PC-3 (cell line): ENCODE results near the gene MAIP1. TPM values are rescaled to one million over a fixed set of nuclear protein-coding genes. Genes with fewer than 3 reads are reported as not detected.

Experiments
- ATAC-seq: fragments of 200-7000 bp; cut with Tn5 transposase; 2 replicates; pipeline ENCODE4 v1.9.1; 2020; ENCODE audit warnings: mild to moderate bottlenecking, moderate library complexity
- BruUV-seq: library from RNA; stranded (reverse); fragments of 400-500 nt; replicated peaks from 2 replicates; lab custom pipeline; 2021; lab: Mats Ljungman, UMichigan
- CTCF ChIA-PET: fragments of 300-600 bp; sonication (Branson Sonifier 250); formaldehyde crosslinking; loops from one replicate; lab custom pipeline; 2022; ENCODE audit warnings: antibody characterized with exemption; lab: Charles Lee
- POLR2A ChIA-PET: fragments of 300-600 bp; sonication (Branson Sonifier 250); formaldehyde crosslinking; loops from one replicate; lab custom pipeline; 2022; ENCODE audit warnings: antibody characterized with exemption; ENCODE audit not compliant: unreplicated experiment; lab: Charles Lee
- DNase-seq: peaks from one replicate; pipeline ENCODE4 v3.0.0-alpha.2; 2015
- H2AFZ ChIP-seq: fragments of 300-600 bp; sonication (generic); 2 replicates; pipeline ENCODE4 v1.6.0; 2016; ENCODE audit warnings: antibody characterized with exemption, low read length
- H3F3A ChIP-seq: fragments of 300-600 bp; sonication (generic); one replicate; pipeline ENCODE4 v1.6.0; 2017; ENCODE audit warnings: antibody characterized with exemption, low read length, control low read depth, mild to moderate bottlenecking; ENCODE audit not compliant: unreplicated experiment
- H3K27ac ChIP-seq: fragments of 300-600 bp; sonication (generic); 2 replicates; pipeline ENCODE4 v1.5.1; 2016; ENCODE audit warnings: mild to moderate bottlenecking, low read length
- H3K27me3 ChIP-seq: fragments of 300-600 bp; sonication (generic); 2 replicates; pipeline ENCODE4 v1.6.1; 2016; ENCODE audit warnings: low read length, mixed read lengths
- H3K36me3 ChIP-seq: fragments of 300-600 bp; sonication (generic); 2 replicates; pipeline ENCODE4 v1.6.1; 2016; ENCODE audit warnings: low read depth, mixed run types, low read length, mixed read lengths
- H3K4me1 ChIP-seq: fragments of 300-600 bp; sonication (generic); 2 replicates; pipeline ENCODE4 v1.5.1; 2016; ENCODE audit warnings: low read length; ENCODE audit not compliant: insufficient read depth
- H3K4me2 ChIP-seq: fragments of 300-600 bp; sonication (generic); 2 replicates; pipeline ENCODE4 v1.6.0; 2016; ENCODE audit warnings: low read length
- H3K4me3 ChIP-seq: fragments of 300-600 bp; sonication (generic); 2 replicates; pipeline ENCODE4 v1.5.1; 2016; ENCODE audit warnings: mild to moderate bottlenecking, low read length, mixed read lengths
- H3K79me2 ChIP-seq: fragments of 300-600 bp; sonication (generic); 2 replicates; pipeline ENCODE4 v1.6.1; 2017; ENCODE audit warnings: low read length, mixed read lengths
- H3K9ac ChIP-seq: fragments of 300-600 bp; sonication (generic); 2 replicates; pipeline ENCODE4 v1.6.0; 2016; ENCODE audit warnings: mild to moderate bottlenecking, low read length
- H3K9me2 ChIP-seq: fragments of 300-600 bp; sonication (generic); replicated peaks from 2 replicates; pipeline ENCODE4 v1.6.1; 2016; ENCODE audit warnings: mixed run types, low read length, mixed read lengths
- H3K9me3 ChIP-seq: fragments of 300-600 bp; sonication (generic); 2 replicates; pipeline ENCODE4 v1.6.1; 2016; ENCODE audit warnings: low read length, mixed read lengths
- H4K20me1 ChIP-seq: fragments of 300-600 bp; sonication (generic); 2 replicates; pipeline ENCODE4 v1.6.1; 2016; ENCODE audit warnings: low read length, mixed read lengths
- CTCF ChIP-seq: fragments of 300-600 bp; sonication (generic); conservative IDR thresholded peaks from 2 replicates; pipeline ENCODE4 v1.5.1; 2017; ENCODE audit warnings: antibody characterized with exemption, low read depth, mild to moderate bottlenecking, low read length
- EZH2 ChIP-seq: fragments of 300-600 bp; sonication (generic); IDR thresholded peaks from one replicate; pipeline ENCODE4 v1.6.1; 2017; ENCODE audit warnings: antibody characterized with exemption, mild to moderate bottlenecking, low read length; ENCODE audit not compliant: unreplicated experiment
- EZH2phosphoT487 ChIP-seq: fragments of 300-600 bp; sonication (generic); IDR thresholded peaks from 2 replicates; pipeline ENCODE4 v1.6.1; 2018; ENCODE audit warnings: mild to moderate bottlenecking, antibody characterized with exemption, low read length, borderline replicate concordance
- intact Hi-C: fragments of 100-400 bp; cut with micrococcal nuclease; formaldehyde crosslinking; loops from 2 replicates; pipeline ENCODE4 v1.9.0; 2023
- total RNA-seq: library from RNA; depleted of rRNA; stranded (reverse); fragments of >200 nt; gene quantifications from 2 replicates; pipeline ENCODE4 v1.2.3, GENCODE V29; 2014

MAIP1 gene
- total RNA-seq, 1 experiment from 2014 or later: 44.7 TPM

- Histone ChIP-seq H3K36me3 (peaks cover 34% of the 10 kb centered on the region; the same call in 1 of the 2 replicates), H3K9me3 (no peaks in the 10 kb centered on the region), H3K9me2 (no peaks in the 10 kb centered on the region), H3K9ac (no peak overlapping the region), H4K20me1 (no peaks in the 10 kb centered on the region), H3K4me2 (no peak overlapping the region), H3K4me3 (no peak overlapping the region), H3F3A (no peaks in the 10 kb centered on the region), H3K79me2 (no peaks in the 10 kb centered on the region), H3K27me3 (no peaks in the 10 kb centered on the region), H3K4me1 (no peaks in the 10 kb centered on the region), H3K27ac (no peak overlapping the region), H2AFZ (no peak overlapping the region)
- ATAC-seq (no peak), DNase-seq (no peak)
- ChIA-PET CTCF (no interaction called here), POLR2A (no interaction called here)
- TF ChIP-seq EZH2phosphoT487 (no peak), CTCF (no peak), EZH2 (no peak)
- intact Hi-C loops: no loop called here
- BruUV-seq: no TSS peak
Observed at GRCh38 chr2:199966976-199967375, 11.6 kb downstream of the MAIP1 start.

GRCh38 chr2:199968126-199968525 lies 12.7 kb downstream of the MAIP1 start:
- Histone ChIP-seq H3K36me3 (peaks cover 28% of the 10 kb centered on the region; the same call in 1 of the 2 replicates), H3K4me2 (no peak overlapping the region), H3F3A (no peaks in the 10 kb centered on the region), H2AFZ (no peak overlapping the region), H3K27me3 (no peaks in the 10 kb centered on the region), H3K4me1 (no peaks in the 10 kb centered on the region), H3K79me2 (no peaks in the 10 kb centered on the region), H3K27ac (no peak overlapping the region), H3K9me3 (no peaks in the 10 kb centered on the region), H3K4me3 (no peak overlapping the region), H3K9me2 (no peaks in the 10 kb centered on the region), H4K20me1 (no peaks in the 10 kb centered on the region), H3K9ac (no peak overlapping the region)
- ChIA-PET POLR2A (no interaction called here), CTCF (no interaction called here)
- DNase-seq (no peak), ATAC-seq (no peak)
- TF ChIP-seq EZH2: no peak
- no peak for TF ChIP-seq EZH2phosphoT487
- no TSS peak for BruUV-seq
- intact Hi-C loops: no loop called here

DNA sequence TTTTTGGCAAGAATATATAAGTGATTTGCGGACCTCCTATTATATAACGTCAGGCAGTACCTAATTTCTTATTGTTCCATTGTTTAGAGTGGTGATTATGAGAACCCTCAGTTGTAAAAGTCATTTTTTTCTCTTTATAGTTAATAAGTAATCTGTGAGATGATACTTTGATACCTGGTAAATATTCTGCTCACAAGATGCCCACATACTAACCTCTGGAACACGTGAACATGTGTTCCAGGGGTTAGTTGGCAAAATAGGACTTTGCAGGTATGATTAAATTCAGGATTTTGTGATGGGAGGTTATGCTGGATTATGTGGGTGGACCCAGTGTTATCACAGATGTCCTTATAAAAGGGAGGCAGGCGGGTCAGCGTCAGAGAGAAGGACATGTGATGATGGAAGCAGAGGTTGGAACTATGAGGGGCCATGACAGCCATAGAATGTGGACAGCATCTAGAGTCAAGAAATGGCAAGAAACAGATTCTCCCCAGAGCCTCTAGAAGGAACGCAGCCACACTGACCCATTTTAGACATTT lies 16.8 kb downstream of the MAIP1 start:
- Histone ChIP-seq H2AFZ (no peak overlapping the region), H3K27ac (no peak overlapping the region), H3K4me2 (no peak overlapping the region), H4K20me1 (no peaks in the 10 kb centered on the region), H3K27me3 (no peaks in the 10 kb centered on the region), H3K4me1 (peaks cover 2% of the 10 kb centered on the region), H3K79me2 (no peaks in the 10 kb centered on the region), H3F3A (no peaks in the 10 kb centered on the region), H3K9me2 (no peaks in the 10 kb centered on the region), H3K9me3 (no peaks in the 10 kb centered on the region), H3K36me3 (peaks cover 12% of the 10 kb centered on the region; the same call in 1 of the 2 replicates), H3K4me3 (no peak overlapping the region), H3K9ac (no peak overlapping the region)
- no TSS peak for BruUV-seq
- TF ChIP-seq EZH2 (no peak), EZH2phosphoT487 (no peak), CTCF (no peak)
- ATAC-seq (no peak), DNase-seq (no peak)
- ChIA-PET CTCF (interaction anchor here (0.6 kb wide), 1 partner anchor 334 kb away, joined by 5 read pairs; no protein-coding TSS in a partner anchor), POLR2A (no interaction called here)
- intact Hi-C loops: loop anchor here (5.0 kb wide), 2 partner anchors 555 to 605 kb away; partner anchors contain the start of gene SGO2
